K562 (cell line): ENCODE results near the gene NEUROG1. TPM values are rescaled to one million over a fixed set of nuclear protein-coding genes. Genes with fewer than 3 reads are reported as not detected.

Experiments
- ATAC-seq: fragments of 200-7000 bp; cut with Tn5 transposase; 3 replicates; pipeline ENCODE4 v1.9.1; 2020; ENCODE audit warnings: moderate library complexity
- BruUV-seq: library from RNA; stranded (reverse); fragments of 400-500 nt; replicated peaks from 2 replicates; lab custom pipeline; 2021; lab: Mats Ljungman, UMichigan
- CTCF ChIA-PET: fragments of 300-600 bp; formaldehyde crosslinking; extraction: SDS; loops from one replicate; lab custom pipeline; 2021; ENCODE audit warnings: low intra/inter-chr PET ratio; lab: Yijun Ruan, JAX
- POLR2A ChIA-PET: fragments of 300-600, 350-650 bp; sonication (Branson Sonifier 250); formaldehyde crosslinking; extraction: SDS; loops from one replicate; lab custom pipeline; 2021; ENCODE audit warnings: antibody characterized with exemption, inconsistent platforms; lab: Yijun Ruan, JAX
- DNase-seq, 4 experiments: peaks; one replicate each; pipeline versions ENCODE4 v3.0.0 to v3.0.0-alpha.2; 2011 to 2018; ENCODE audit warnings: low spot score in 3 of 4, mixed read lengths in 3 of 4; ENCODE audit errors: extremely low read depth in 1 of 4
- FAIRE-seq: peaks from 2 replicates; lab custom pipeline; 2011; peaks lifted over from hg19 to GRCh38; lab: Jason Lieb, UNC
- H2AFZ ChIP-seq: 2 replicates; pipeline ENCODE4 v1.6.0; 2011; ENCODE audit warnings: low read depth, low read length, control low read depth, inconsistent platforms
- H3K27ac ChIP-seq: fragments of 200-600 bp; 3 replicates; pipeline ENCODE4 v1.8.0; 2011; ENCODE audit warnings: low read depth, mild to moderate bottlenecking, control low read depth, inconsistent platforms, low read length, moderate library complexity, mixed read lengths; ENCODE audit errors: extremely low read depth
- H3K27me3 ChIP-seq, 2 experiments: fragments of 300-600 bp in 1 of 2; 2 replicates in 1 of 2; 3 replicates in 1 of 2; pipeline versions ENCODE4 v1.6.0 to v1.8.0; 2011; ENCODE audit warnings: inconsistent platforms in 2 of 2, low read length in 2 of 2, mild to moderate bottlenecking in 1 of 2, mixed read lengths in 1 of 2, moderate library complexity in 1 of 2; ENCODE audit not compliant: control insufficient read depth in 2 of 2, insufficient read depth in 2 of 2
- H3K36me3 ChIP-seq: fragments of 300-600 bp; 3 replicates; pipeline ENCODE4 v1.8.0; 2011; ENCODE audit warnings: mild to moderate bottlenecking, low read length, inconsistent platforms; ENCODE audit not compliant: control insufficient read depth, insufficient read depth
- H3K4me1 ChIP-seq, 2 experiments: fragments of 200-600 bp in 1 of 2; replicated peaks in 1 of 2; 2 replicates in 1 of 2; 3 replicates in 1 of 2; pipeline versions ENCODE4 v1.5.1 to v1.8.0; 2011; ENCODE audit warnings: inconsistent platforms in 2 of 2, low read length in 2 of 2, mild to moderate bottlenecking in 1 of 2, mixed read lengths in 1 of 2, moderate library complexity in 1 of 2; ENCODE audit not compliant: control insufficient read depth in 2 of 2, insufficient read depth in 2 of 2
- H3K4me2 ChIP-seq: 2 replicates; pipeline ENCODE4 v1.6.1; 2011; ENCODE audit warnings: low read length, control low read depth, inconsistent platforms, mixed read lengths; ENCODE audit not compliant: insufficient read depth
- H3K4me3 ChIP-seq: fragments of 200-600 bp; sonication (generic), shearing (Covaris generic); 2 replicates; pipeline ENCODE4 v1.5.1; 2016; ENCODE audit warnings: control low read depth, inconsistent platforms
- H3K79me2 ChIP-seq: fragments of 200-600 bp; 3 replicates; pipeline ENCODE4 v1.8.0; 2011; ENCODE audit warnings: low read length, inconsistent platforms; ENCODE audit not compliant: control insufficient read depth, insufficient read depth
- H3K9ac ChIP-seq, 2 experiments: 2 replicates each; pipeline versions ENCODE4 v1.6.0 to v1.6.1; 2011; ENCODE audit warnings: low read depth in 2 of 2, low read length in 2 of 2, control low read depth in 1 of 2, inconsistent platforms in 1 of 2, mild to moderate bottlenecking in 1 of 2, mixed read lengths in 1 of 2; ENCODE audit not compliant: insufficient read depth in 1 of 2
- H3K9me1 ChIP-seq: one replicate; pipeline ENCODE4 v1.6.0; 2011; ENCODE audit warnings: inconsistent platforms, mild to moderate bottlenecking, low read length, moderate library complexity; ENCODE audit not compliant: control insufficient read depth, insufficient read depth
- H3K9me3 ChIP-seq: replicated peaks from 2 replicates; pipeline ENCODE4 v1.5.1; 2011; ENCODE audit warnings: low read depth, low read length, inconsistent platforms; ENCODE audit not compliant: control insufficient read depth, insufficient read depth
- H4K20me1 ChIP-seq: replicated peaks from 2 replicates; pipeline ENCODE4 v1.6.1; 2011; ENCODE audit warnings: low read length, inconsistent platforms, mixed read lengths; ENCODE audit not compliant: control insufficient read depth, insufficient read depth
- E2F4 ChIP-seq: sonication (generic); formaldehyde crosslinking; IDR thresholded peaks from 2 replicates; pipeline ENCODE4 v1.8.0; 2022; ENCODE audit warnings: mild to moderate bottlenecking, low read depth, missing genetic modification reagents
- EWSR1 ChIP-seq: fragments of 450-650 bp; IDR thresholded peaks from 2 replicates; pipeline ENCODE4 v1.6.1; 2018; ENCODE audit warnings: borderline replicate concordance, mild to moderate bottlenecking, low read depth, moderate library complexity; ENCODE audit not compliant: partially characterized antibody
- FOXP1 ChIP-seq: sonication (generic); formaldehyde crosslinking; IDR thresholded peaks from 2 replicates; pipeline ENCODE4 v1.8.0; 2022; ENCODE audit warnings: mild to moderate bottlenecking, missing genetic modification reagents
- FUS ChIP-seq: fragments of 200-400 bp; formaldehyde crosslinking; optimal IDR thresholded peaks from 2 replicates; pipeline ENCODE3; 2017; ENCODE audit warnings: low read depth, low read length
- GTF2A2 ChIP-seq: IDR thresholded peaks from 2 replicates; pipeline ENCODE4 v1.6.1; 2016; ENCODE audit warnings: mild to moderate bottlenecking, missing genetic modification characterization, missing compliant biosample characterization
- HNRNPL ChIP-seq: fragments of 200-400 bp; formaldehyde crosslinking; IDR thresholded peaks from 2 replicates; pipeline ENCODE4 v1.6.1; 2017; ENCODE audit warnings: low read depth, mild to moderate bottlenecking, low read length
- JUNB ChIP-seq: fragments of 450-650 bp; formaldehyde crosslinking; conservative IDR thresholded peaks from 2 replicates; pipeline ENCODE4 v1.4.0; 2020; ENCODE audit warnings: mild to moderate bottlenecking
- MEF2A ChIP-seq: IDR thresholded peaks from 2 replicates; pipeline ENCODE4 v1.6.1; 2011; ENCODE audit warnings: low read depth, mild to moderate bottlenecking, low read length, moderate library complexity; ENCODE audit not compliant: control insufficient read depth
- RB1 ChIP-seq: fragments of 450-650 bp; IDR thresholded peaks from 2 replicates; pipeline ENCODE4 v1.6.1; 2017; ENCODE audit warnings: low read depth, mild to moderate bottlenecking
- SRSF3 ChIP-seq: fragments of 200-400 bp; formaldehyde crosslinking; IDR thresholded peaks from 2 replicates; pipeline ENCODE4 v1.6.1; 2016; ENCODE audit warnings: mild to moderate bottlenecking, low read length, moderate library complexity; ENCODE audit not compliant: insufficient read depth
- STAG1 ChIP-seq: sonication (generic); formaldehyde crosslinking; IDR thresholded peaks from 2 replicates; pipeline ENCODE4 v1.5.0; 2020; ENCODE audit warnings: missing genetic modification reagents, borderline replicate concordance
- TBP ChIP-seq: optimal IDR thresholded peaks from 2 replicates; pipeline ENCODE3; 2011; ENCODE audit warnings: low read depth, low read length, improper control_type of control experiment
- THAP7 ChIP-seq: fragments of 250-450 bp; sonication (Bioruptor Pico); IDR thresholded peaks from 2 replicates; pipeline ENCODE4 v1.5.0; 2021
- WGBS: fragments of 100-300 bp; shearing (Covaris generic); methylation state at CpG from one replicate; pipeline ENCODE4 v1.1.6; 2016; ENCODE audit warnings: low coverage, mixed read lengths; ENCODE audit not compliant: insufficient coverage; ENCODE audit errors: missing lambda C conversion rate; 5-methylcytosine and 5-hydroxymethylcytosine counted together
- in situ Hi-C: fragments of 300-500 bp; cut with MboI; formaldehyde crosslinking; loops from 4 replicates; pipeline ENCODE4 v1.15.0; 2018; ENCODE audit warnings: inconsistent platforms, mixed read lengths
- intact Hi-C: fragments of 100-400 bp; cut with micrococcal nuclease; formaldehyde crosslinking; loops from 2 replicates; pipeline ENCODE4 v1.14.2; 2022
- polyA plus RNA-seq, 8 experiments: library from polyadenylated mRNA; depleted of rRNA in 4 of 8; stranded (reverse) in 5 of 8; unstranded in 3 of 8; fragments of >200 nt; fragmentation: Nextera tagmentation in 2 of 8; fragmentation: Illumina TruSeq in 1 of 8; extraction: Ambion mirVana in 2 of 8; extraction: Trizol in 1 of 8; gene quantifications; 2 replicates each; pipeline versions ENCODE4 v1.2.1 to v1.2.3, GENCODE V29; 2011 to 2014; ENCODE audit warnings: inconsistent platforms in 1 of 8, missing spikeins in 1 of 8
- total RNA-seq, 7 experiments: library from RNA; depleted of rRNA in 6 of 7; stranded (reverse); fragments of >200 nt in 6 of 7; fragmentation: Illumina TruSeq in 2 of 7; extraction: Trizol in 2 of 7; gene quantifications; 2 replicates each; pipeline versions ENCODE4 v1.2.1 to v1.2.3, GENCODE V29; 2011 to 2021; ENCODE audit warnings: low replicate concordance in 1 of 7

NEUROG1 gene
- total and polyA plus RNA-seq, 9 of the 15 experiments (the other 6 are each of a cell fraction or from before 2014, with no cell fraction given): not detected

GRCh38 chr5:135565266-135565665, 29.5 kb upstream of the NEUROG1 start (continued):
- TF ChIP-seq RB1 (no peak), FOXP1 (CRISPR knock-in tag) (no peak), HNRNPL (no peak), THAP7 (CRISPR knock-in tag) (no peak)
- TF ChIP-seq, all 486 proteins: peak for 0

GRCh38 chr5:135564331-135564730, 28.6 kb upstream of the NEUROG1 start:
- Histone ChIP-seq H3K9me1 (no peaks in the 10 kb centered on the region), H4K20me1 (no peaks in the 10 kb centered on the region), H3K9me3 (no peaks in the 10 kb centered on the region), H3K27me3 (peaks cover 0 to 3% of the 10 kb centered on the region in 2 experiments; a peak in 2 of 5 replicates), H3K4me1 (peaks cover 7 to 10% of the 10 kb centered on the region in 2 experiments), H3K9ac (no peak overlapping the region), H2AFZ (no peak overlapping the region), H3K36me3 (no peaks in the 10 kb centered on the region), H3K79me2 (no peaks in the 10 kb centered on the region), H3K27ac (no peak overlapping the region), H3K4me3 (no peak overlapping the region), H3K4me2 (no peak overlapping the region)
- no TSS peak for BruUV-seq
- intact Hi-C loops: no loop called here
- in situ Hi-C loops: no loop called here
- DNase-seq: no peak
- WGBS: 8% methylated on average over 5 of the region's 5 CpGs
- TF ChIP-seq E2F4 (no peak), JUNB (CRISPR knock-in tag) (no peak), TBP (no peak), STAG1 (CRISPR knock-in tag) (no peak), SRSF3 (no peak), GTF2A2 (tag) (no peak), MEF2A (no peak), EWSR1 (no peak), FUS (no peak)
- CTCF ChIA-PET: interaction anchor here (0.7 to 0.9 kb wide), 2 partner anchors 12 to 102 kb away, joined by 3 read pairs; no protein-coding TSS in a partner anchor
- no peak for FAIRE-seq
- POLR2A ChIA-PET: no interaction called here
- no peak for ATAC-seq
